GM12873 (cell line): ENCODE results near the gene TUBD1.

Source experiments
- CTCF ChIP-seq: IDR thresholded peaks from 2 replicates; pipeline ENCODE4 v1.5.1; 2012; ENCODE audit warnings: low read depth, mild to moderate bottlenecking, moderate library complexity, low read length, control low read depth; ENCODE audit not compliant: insufficient read depth; ENCODE audit errors: missing control alignments

The TUBD1 gene

GRCh38 chr17:59815965-59816364 lies 76.8 kb downstream of the TUBD1 start:
- no peak for TF ChIP-seq CTCF

GRCh38 chr17:59814685-59815084 lies 78.1 kb downstream of the TUBD1 start:
- TF ChIP-seq CTCF: no peak

DNA sequence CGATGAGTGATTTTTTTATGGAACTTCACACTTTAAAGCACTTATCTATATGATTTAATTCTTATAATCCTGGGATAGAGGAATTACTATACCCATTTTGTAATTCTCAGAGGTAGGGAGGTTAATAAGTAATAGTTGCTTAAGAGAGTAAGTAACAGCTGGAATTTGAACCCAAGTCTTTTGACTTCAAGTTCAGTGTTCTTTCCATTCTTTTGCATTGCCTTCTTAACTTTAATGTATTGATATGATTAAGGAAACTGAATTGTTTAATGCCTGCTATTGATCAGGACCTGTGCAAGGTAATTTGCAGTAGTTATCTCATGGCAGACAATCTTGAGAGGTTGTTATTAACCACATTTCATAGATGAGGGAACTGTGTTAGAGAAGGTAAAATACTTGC lies 78.5 kb downstream of the TUBD1 start:
- no peak for TF ChIP-seq CTCF

- no peak for TF ChIP-seq CTCF
Measured at GRCh38 chr17:59812139-59812538, 80.6 kb downstream of the TUBD1 start.

DNA sequence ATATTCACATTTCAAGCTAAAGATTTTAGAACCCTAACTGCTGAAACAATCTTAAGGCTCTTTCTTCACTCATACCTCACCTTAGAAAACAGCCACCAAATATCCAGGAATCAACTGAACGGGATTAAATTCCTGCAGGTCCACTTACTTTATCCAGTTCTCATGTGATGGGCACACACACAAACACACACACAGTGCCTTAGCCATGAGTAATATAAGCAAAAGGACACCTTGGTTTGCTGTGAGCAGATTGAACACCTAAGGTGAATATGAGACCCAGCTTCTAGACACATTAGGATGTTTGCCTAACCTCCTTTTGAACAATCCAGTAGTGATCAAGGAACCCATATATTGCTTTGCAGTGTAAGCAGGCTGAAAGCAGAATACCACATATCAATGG lies 81.5 kb downstream of the TUBD1 start:
- TF ChIP-seq CTCF: no peak

DNA sequence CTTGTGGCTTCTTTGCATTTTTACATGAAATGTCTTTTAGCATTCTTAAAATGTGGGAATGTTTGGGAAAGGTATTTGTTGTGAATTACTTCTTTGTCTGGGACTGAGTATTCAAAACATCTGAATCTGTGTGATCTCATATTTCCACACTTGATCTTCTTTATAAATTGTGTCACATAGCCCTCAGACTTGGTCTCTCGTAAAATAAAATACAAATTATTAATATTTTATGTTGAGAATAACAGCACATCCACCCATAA lies 81.9 kb downstream of the TUBD1 start:
- no peak for TF ChIP-seq CTCF
